ENCODE measurements around the gene IGLL5.

The IGLL5 gene

DNA sequence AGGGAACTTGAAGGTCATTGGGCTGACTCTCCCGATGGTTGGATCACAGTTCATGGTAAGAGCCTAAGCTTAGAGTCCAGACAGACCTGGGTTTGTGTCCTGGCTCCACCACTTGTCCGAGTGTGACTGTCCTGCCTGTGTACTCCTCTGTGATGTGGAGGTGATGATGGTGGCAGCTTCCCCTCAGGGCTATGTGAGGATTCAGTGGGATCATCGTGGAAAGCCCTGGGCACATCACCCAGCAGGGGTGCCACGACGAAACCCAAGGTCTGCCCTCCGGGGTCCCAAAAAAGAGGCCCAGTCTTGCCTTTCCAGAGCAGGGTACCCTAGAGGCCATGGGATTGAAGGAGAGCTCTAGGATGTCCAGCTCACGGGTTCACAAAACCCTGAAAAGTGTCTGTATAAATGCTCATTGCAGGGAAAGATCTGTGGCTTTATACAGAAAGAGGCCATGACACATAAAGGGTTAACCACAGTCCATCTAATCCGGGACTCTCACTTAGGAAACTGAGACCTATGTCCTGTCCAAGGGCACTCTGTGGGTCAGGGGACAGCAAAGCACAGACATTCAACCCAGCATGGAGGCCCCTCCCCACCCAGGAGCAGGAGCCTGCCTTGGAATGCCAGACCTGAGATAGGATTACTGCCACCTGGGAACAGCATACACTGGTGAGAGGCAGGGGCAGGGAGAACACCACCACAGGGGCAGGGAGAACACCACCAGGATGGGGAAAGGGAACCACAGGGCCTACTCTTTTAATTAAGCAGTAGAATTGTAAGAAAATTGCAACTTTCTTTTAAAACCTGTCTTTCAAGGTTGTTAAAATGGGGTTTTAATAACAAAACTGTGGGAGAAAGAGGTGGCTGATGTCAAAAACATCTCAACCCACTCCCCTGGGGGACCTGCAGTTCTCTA lies 51.3 kb downstream of the IGLL5 start:
- no peak for DNase-seq (ENCODE audit: low read depth in 2 of 2)

DNA sequence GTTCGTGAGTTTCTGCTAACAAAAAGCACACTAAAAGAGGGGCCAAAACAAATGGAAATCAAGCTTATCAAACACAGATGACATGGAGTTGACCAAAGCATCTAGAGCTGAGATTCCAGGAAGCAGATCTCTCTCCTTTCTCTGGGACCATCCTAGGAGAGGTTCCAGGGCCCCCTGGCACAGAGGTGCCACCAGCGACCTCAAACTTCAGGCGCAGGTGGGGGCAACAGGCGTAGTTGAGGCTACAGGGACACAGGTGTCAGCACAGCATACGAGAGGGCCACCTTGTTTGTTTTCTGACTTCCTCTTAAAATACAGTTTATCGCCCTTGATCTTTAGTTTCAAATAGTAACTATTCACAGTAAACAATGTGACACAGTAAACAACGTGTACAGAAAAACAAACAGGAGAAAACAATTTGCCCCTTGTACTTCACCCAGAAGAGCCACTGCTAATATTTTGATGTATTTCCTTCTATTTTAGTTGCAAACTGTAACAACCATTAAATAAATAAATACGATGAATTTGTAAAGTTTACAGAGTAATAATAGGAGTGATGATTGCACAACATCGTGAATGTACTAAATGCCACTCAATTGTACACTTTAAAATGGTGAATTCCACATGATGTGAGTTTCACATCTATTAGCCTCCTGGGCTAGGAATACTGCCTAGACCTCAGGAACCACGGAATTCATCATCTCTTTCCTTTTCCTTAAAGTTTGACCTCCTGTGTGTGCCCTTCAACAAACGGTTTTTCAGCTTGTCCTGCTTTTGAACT lies 52.2 kb downstream of the IGLL5 start:
- DNase-seq (ENCODE audit: low read depth in 2 of 2) = no peak

DNA sequence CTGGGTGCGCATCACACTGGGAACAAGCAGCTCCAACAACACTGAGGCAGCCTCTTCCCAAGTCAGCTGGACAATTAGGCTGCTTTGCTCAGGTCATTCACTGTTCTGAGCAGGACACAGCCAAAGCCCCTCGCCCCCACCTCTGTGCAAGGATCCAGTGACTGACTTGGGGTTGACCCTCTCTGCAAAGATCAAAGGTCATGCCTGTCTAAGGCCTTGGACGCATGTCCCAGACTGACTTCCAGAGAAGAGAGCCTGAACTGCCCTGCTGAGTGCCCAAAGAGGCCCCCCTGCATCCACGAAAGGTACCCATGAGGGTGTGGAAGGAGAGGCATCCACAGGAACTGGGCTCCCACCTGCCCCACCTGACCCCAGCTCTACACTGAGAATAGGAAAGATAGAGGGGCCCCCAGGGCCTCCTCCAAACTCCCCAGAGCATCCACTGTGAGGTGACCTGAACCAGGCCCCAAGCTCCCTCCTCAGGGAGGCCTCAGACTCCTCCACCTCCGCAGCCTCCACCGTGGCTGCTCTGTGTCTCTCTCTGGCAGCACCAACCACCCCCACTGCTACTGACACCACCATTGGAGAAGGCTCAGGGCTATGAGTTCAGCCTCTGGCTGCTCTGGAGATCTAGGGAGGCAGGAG lies 53.5 kb downstream of the IGLL5 start:
- no peak for DNase-seq (ENCODE audit: low read depth in 2 of 2)

DNA sequence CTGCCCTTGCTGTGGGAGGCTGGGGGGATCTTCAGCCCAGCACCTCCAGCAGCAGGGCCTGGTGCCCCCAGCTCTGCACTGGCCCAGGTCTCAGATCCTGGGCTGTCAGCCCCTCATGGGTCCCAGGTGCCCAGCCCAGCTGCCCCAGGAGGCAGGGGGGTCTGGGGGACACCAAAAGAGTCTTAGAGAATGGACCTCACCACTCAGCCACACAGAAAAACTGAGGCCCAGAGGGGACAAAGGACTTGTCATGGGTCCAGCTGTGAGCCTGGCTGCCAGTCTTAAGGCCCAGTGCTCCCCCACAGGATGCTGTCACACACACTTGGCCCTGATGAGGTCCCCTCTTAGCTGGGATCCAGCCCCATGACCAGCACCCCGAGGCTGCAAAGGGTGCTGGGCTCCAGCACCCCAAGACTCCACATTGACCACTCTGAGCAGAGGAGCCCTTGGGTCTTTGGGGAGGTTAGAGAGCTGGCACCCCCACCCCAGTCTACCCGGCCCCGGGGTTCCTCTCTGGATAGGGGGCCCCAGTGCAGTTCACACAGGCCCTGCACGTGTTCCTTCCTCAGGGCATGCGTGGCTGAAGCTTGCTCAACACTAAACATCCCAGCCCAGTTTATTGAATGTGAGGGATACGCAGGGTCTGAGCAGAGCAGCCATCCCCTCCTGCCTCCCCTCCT lies 54.4 kb downstream of the IGLL5 start:
- DNase-seq (ENCODE audit: low read depth in 2 of 2) = no peak

DNA sequence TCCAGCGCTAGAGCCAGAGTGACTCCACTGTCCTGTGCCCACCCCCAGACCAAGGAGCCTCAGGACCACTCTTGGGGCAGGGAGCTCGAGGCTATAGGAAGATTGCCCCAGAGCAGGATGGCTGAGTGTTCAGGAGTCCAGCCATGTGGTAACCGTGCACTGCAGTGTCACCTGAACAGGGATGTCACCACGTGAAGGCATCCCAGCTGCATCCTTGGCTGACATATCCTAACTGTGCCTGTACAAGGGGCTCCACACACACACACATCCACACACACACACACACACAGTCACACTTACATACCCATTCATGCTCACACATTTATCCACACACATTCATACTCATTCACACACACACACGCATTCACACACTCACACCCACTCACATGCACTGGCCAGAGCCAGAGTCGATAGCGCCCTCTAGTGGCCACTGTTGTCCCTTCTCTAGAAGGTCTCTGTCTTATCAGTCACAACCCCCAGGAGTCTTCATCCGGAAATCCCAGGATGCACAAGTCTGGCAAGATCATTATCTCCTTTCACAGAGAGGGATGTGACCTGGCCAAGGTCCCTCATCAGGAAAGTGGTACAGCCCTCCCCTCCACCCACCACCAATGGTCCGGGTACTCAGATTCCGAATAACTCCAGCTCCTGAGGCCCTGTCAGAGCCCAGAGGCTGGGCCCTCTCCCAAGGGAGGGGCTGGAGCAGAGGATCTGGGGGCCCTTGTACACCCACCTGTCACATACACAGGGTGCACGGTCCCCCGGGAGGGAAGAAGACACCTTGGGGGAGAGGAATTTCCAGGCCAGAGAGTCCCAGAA lies 55.1 kb downstream of the IGLL5 start:
- peak; percentile 44 to 70 for DNase-seq (ENCODE audit: low read depth in 2 of 2)

DNA sequence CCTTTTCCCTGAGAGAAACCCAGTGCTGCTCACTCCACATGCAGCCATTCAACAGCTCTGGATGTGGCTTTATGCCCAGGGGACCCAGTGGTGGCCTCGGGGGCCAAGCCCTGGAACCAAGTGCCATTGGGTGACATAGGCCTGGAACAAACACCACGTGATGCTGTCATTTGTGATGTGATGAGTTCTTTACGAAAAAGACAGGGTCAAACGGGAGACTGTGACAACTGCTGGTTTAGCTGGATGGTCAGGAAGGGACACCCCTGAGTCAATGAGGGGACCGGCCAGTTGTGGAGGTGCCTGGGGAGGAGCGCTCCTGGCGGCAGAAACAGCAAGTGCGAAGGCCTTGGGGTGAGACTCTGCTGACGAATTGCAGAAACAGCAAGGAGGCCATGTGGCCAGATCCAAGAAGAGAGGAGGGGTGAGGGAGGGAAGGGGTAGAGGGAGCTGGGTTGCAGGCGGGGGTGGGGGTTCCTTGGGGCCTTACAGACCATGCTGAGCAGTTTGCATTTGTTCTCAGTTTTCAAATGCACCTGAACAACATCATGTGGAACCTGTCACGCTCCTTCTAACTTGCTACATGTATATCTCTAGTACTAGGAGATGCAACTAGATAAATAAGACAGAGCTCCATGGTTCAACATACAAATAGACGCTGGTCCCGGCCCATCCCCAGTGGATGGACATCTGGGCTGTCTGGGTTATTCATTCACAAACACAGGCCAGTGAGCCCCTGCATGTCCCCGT lies 56.1 kb downstream of the IGLL5 start:
- DNase-seq (ENCODE audit: low read depth in 2 of 2) = no peak

DNA sequence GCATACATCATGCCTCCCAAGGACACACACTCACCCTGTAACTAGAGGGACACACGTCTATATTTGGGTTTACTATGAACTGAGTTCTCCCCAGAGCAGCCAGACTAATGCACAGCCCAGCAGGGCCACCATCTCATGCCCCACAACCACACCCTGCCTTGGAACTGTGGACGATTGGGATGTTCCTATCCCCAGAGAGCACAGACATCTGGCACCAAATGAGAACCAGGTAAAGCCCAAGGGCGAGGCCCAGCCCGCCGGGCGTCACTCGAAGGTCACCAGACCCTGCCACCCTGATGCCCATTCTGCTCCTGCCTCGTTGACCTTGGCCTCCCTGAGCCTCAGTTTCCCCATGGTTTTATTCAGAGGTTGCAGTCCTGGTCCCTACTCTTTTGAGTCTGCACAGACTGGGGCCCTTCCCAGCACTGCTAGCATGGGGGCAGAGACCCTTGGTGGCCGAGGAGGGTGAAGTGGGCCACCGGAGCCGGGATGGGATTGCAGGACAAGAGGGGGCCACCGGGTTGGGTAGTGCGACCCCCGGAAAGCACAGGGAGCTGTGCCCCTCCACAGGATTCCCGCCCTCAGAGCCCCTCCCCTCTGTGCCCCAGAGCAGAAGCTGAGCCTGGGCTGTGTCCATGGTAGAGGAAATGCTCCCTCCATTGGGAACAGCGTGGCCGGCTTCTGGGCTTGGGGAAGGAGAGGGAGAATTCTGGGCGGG lies 56.8 kb downstream of the IGLL5 start:
- DNase-seq (ENCODE audit: low read depth in 2 of 2) = no peak

DNA sequence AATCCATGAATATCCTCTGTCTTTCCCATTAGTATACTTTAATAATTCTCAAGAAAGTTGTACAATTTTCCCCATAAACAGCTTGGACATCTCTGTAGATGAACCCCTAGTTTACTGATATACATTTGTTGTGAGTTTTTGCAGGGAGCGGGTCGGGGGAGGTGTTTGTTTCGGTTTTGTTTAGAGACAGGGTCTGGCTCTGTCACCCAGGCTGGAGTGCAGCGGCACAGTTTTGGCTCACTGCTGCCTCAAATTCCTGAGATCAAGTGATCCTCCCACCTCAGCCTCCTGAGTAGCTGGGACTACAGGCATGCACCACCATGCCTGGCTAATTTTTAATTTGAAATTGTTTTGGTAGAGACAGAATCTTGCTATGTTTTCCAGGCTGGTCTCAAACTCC lies 57.6 kb downstream of the IGLL5 start:
- DNase-seq (ENCODE audit: low read depth in 2 of 2) = no peak
